Measurements from ENCODE around the gene KLK8. TPM values are rescaled to one million over a fixed set of nuclear protein-coding genes. Genes with fewer than 3 reads are reported as not detected.
A peak's percentile ranks its signal among the peaks of the same experiment; 100 is the strongest.

Gene KLK8
- total RNA-seq, 4 donors from 2014 or later: 32.8 to 235 (median 191) TPM

- peaks cover 0 to 15% (median 0%) of the 10 kb centered on the region in 3 donors for H3K36me3 ChIP-seq
- WGBS, 2 donors: 90 to 100% methylated on average over 3 to 7 of the region's 19 CpGs
- intact Hi-C loops (cut with DNase I): loop anchor here (5.0 kb wide), 1 partner anchor 83 kb away; no protein-coding TSS in a partner anchor
These were observed 14.4 kb upstream of the KLK8 start for GRCh38 chr19:51015691-51016267.

GRCh38 chr19:51014242-51014641 is 12.8 kb upstream of the KLK8 start:
- TF ChIP-seq, protein P1, sequence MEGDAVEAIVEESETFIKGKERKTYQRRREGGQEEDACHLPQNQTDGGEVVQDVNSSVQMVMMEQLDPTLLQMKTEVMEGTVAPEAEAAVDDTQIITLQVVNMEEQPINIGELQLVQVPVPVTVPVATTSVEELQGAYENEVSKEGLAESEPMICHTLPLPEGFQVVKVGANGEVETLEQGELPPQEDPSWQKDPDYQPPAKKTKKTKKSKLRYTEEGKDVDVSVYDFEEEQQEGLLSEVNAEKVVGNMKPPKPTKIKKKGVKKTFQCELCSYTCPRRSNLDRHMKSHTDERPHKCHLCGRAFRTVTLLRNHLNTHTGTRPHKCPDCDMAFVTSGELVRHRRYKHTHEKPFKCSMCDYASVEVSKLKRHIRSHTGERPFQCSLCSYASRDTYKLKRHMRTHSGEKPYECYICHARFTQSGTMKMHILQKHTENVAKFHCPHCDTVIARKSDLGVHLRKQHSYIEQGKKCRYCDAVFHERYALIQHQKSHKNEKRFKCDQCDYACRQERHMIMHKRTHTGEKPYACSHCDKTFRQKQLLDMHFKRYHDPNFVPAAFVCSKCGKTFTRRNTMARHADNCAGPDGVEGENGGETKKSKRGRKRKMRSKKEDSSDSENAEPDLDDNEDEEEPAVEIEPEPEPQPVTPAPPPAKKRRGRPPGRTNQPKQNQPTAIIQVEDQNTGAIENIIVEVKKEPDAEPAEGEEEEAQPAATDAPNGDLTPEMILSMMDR (IDR thresholded peaks at IDR 0.05): no peak
- no peak for TF ChIP-seq POLR2A (IDR thresholded peaks at IDR 0.05)
- Histone ChIP-seq H3K27ac (peak overlapping the region in 3 of 4 donors; percentile 5 to 36 (median 9)), H3K27me3 (peaks cover 0 to 90% (median 2%) of the 10 kb centered on the region in 4 donors), H3K4me3 (no peak overlapping the region), H3K36me3 (peaks cover 0 to 15% (median 0%) of the 10 kb centered on the region in 3 donors), H3K4me1 (peaks cover 8 to 50% (median 17%) of the 10 kb centered on the region in 3 donors), H3K9me3 (no peaks in the 10 kb centered on the region)
- WGBS, 2 donors: 67 to 81% methylated on average over 5 to 6 of the region's 6 CpGs
- DNase-seq: no peak
- intact Hi-C loops (cut with DNase I): no loop called here

More at GRCh38 chr19:51015691-51016267, 14.4 kb upstream of the KLK8 start:
- peaks cover 14 to 50% (median 17%) of the 10 kb centered on the region in 3 donors for H3K4me1 ChIP-seq
- H3K4me3 ChIP-seq: no peak overlapping the region
- peak overlapping the region in 1 of 4 donors; percentile 89 for H3K27ac ChIP-seq
- TF ChIP-seq, protein P1 (IDR thresholded peaks at IDR 0.05): no peak
- TF ChIP-seq POLR2A (IDR thresholded peaks at IDR 0.05): no peak
- peaks cover 0 to 91% (median 2%) of the 10 kb centered on the region in 4 donors for H3K27me3 ChIP-seq
- no peak for DNase-seq
- H3K9me3 ChIP-seq: no peaks in the 10 kb centered on the region

- Histone ChIP-seq H3K9me3 (no peaks in the 10 kb centered on the region), H3K27ac (peak overlapping the region in 2 of 4 donors; percentile 36 to 44), H3K27me3 (peaks cover 0 to 80% (median 2%) of the 10 kb centered on the region in 4 donors), H3K4me3 (no peak overlapping the region), H3K36me3 (peaks cover 0 to 15% (median 0%) of the 10 kb centered on the region in 3 donors), H3K4me1 (peaks cover 8 to 38% (median 17%) of the 10 kb centered on the region in 3 donors)
- no peak for DNase-seq
- intact Hi-C loops (cut with DNase I): no loop called here
- WGBS, 2 donors: 60 to 71% methylated on average over 7 to 9 of the region's 12 CpGs
- TF ChIP-seq POLR2A (IDR thresholded peaks at IDR 0.05): no peak
- TF ChIP-seq, protein P1 (IDR thresholded peaks at IDR 0.05): no peak
These were observed 11.3 kb upstream of the KLK8 start for GRCh38 chr19:51012661-51013190.

- DNase-seq: no peak
- Histone ChIP-seq H3K27me3 (peaks cover 0 to 67% (median 0%) of the 10 kb centered on the region in 4 donors), H3K9me3 (no peaks in the 10 kb centered on the region), H3K27ac (peak overlapping the region; percentile 28 to 63 (median 62)), H3K36me3 (peaks cover 0 to 10% (median 0%) of the 10 kb centered on the region in 3 donors), H3K4me1 (peaks cover 3 to 25% (median 10%) of the 10 kb centered on the region in 3 donors), H3K4me3 (no peak overlapping the region)
- 31 to 47% methylated on average over 4 of the region's 4 CpGs for WGBS, 2 donors
- intact Hi-C loops (cut with DNase I): no loop called here
- TF ChIP-seq, protein P1 (IDR thresholded peaks at IDR 0.05): no peak
- TF ChIP-seq POLR2A (IDR thresholded peaks at IDR 0.05): no peak
These were observed 8.8 kb upstream of the KLK8 start for GRCh38 chr19:51010066-51010795.

Measured in esophagus squamous epithelium (tissue), 5 donors.